IMR-90 (cell line): ENCODE measurements around the gene GRHL3.

ENCODE experiments used
- CEBPB ChIP-seq: IDR thresholded peaks from 2 replicates; pipeline ENCODE4 v1.6.1; 2012; ENCODE audit warnings: low read depth, low read length, improper control_type of control experiment
- MAFK ChIP-seq: IDR thresholded peaks from 2 replicates; pipeline ENCODE4 v1.6.1; 2012; ENCODE audit warnings: low read depth, low read length, improper control_type of control experiment
- TF ChIP-seq, protein P1 (sequence below): fragments of 150-350 bp; IDR thresholded peaks from 2 replicates; pipeline ENCODE4 v1.6.1; 2016; ENCODE audit warnings: low read depth, mild to moderate bottlenecking, low read length, moderate library complexity, borderline replicate concordance
- TF ChIP-seq, protein P2 (sequence below): conservative IDR thresholded peaks from 2 replicates; pipeline ENCODE4 v1.5.1; 2012; ENCODE audit warnings: mild to moderate bottlenecking, low read depth, low read length, improper control_type of control experiment

GRCh38 chr1:24317081-24317480 is 2.1 kb upstream of the GRHL3 start:
- TF ChIP-seq, protein P1, sequence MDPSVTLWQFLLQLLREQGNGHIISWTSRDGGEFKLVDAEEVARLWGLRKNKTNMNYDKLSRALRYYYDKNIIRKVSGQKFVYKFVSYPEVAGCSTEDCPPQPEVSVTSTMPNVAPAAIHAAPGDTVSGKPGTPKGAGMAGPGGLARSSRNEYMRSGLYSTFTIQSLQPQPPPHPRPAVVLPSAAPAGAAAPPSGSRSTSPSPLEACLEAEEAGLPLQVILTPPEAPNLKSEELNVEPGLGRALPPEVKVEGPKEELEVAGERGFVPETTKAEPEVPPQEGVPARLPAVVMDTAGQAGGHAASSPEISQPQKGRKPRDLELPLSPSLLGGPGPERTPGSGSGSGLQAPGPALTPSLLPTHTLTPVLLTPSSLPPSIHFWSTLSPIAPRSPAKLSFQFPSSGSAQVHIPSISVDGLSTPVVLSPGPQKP = no peak
- TF ChIP-seq, protein P2, sequence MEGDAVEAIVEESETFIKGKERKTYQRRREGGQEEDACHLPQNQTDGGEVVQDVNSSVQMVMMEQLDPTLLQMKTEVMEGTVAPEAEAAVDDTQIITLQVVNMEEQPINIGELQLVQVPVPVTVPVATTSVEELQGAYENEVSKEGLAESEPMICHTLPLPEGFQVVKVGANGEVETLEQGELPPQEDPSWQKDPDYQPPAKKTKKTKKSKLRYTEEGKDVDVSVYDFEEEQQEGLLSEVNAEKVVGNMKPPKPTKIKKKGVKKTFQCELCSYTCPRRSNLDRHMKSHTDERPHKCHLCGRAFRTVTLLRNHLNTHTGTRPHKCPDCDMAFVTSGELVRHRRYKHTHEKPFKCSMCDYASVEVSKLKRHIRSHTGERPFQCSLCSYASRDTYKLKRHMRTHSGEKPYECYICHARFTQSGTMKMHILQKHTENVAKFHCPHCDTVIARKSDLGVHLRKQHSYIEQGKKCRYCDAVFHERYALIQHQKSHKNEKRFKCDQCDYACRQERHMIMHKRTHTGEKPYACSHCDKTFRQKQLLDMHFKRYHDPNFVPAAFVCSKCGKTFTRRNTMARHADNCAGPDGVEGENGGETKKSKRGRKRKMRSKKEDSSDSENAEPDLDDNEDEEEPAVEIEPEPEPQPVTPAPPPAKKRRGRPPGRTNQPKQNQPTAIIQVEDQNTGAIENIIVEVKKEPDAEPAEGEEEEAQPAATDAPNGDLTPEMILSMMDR = no peak
- no peak for TF ChIP-seq MAFK
- no peak for TF ChIP-seq CEBPB
